Mesothelial cell of epicardium (in vitro differentiated cells): ENCODE data around the gene AGBL5. TPM values are rescaled to one million over a fixed set of nuclear protein-coding genes. Genes with fewer than 3 reads are reported as not detected.

Experiments used
- DNase-seq, 2 experiments: peaks; one replicate each; pipeline ENCODE4 v3.0.0; 2021; ENCODE audit warnings: low spot score in 2 of 2; ENCODE audit not compliant: unreplicated experiment in 2 of 2
- H3K27ac Mint-ChIP-seq: 2 replicates; pipeline ENCODE4 v1.8.0; 2021; ENCODE audit warnings: mixed read lengths
- H3K27me3 Mint-ChIP-seq: 2 replicates; pipeline ENCODE4 v1.8.0; 2021; ENCODE audit warnings: low read depth, mixed read lengths
- H3K36me3 Mint-ChIP-seq: 2 replicates; pipeline ENCODE4 v1.8.0; 2021; ENCODE audit warnings: mixed read lengths
- H3K4me1 Mint-ChIP-seq: 2 replicates; pipeline ENCODE4 v1.8.0; 2021; ENCODE audit warnings: mixed read lengths
- H3K4me3 Mint-ChIP-seq: 2 replicates; pipeline ENCODE4 v1.8.0; 2021; ENCODE audit warnings: mild to moderate bottlenecking, moderate library complexity, mixed read lengths
- H3K9me3 Mint-ChIP-seq: 2 replicates; pipeline ENCODE4 v1.8.0; 2021; ENCODE audit warnings: mixed read lengths
- total RNA-seq: library from RNA; stranded (reverse); gene quantifications from 3 replicates; pipeline ENCODE4 v1.2.1, GENCODE V29; 2021
- TF ChIP-seq, protein P1 (sequence below): fragments of 200-600 bp; sonication (generic); IDR thresholded peaks from one replicate; pipeline ENCODE4 v1.5.0; 2021; ENCODE audit warnings: antibody characterized with exemption; ENCODE audit not compliant: unreplicated experiment

AGBL5 gene
- total RNA-seq, 1 donor from 2014 or later: 45.0 TPM

DNA sequence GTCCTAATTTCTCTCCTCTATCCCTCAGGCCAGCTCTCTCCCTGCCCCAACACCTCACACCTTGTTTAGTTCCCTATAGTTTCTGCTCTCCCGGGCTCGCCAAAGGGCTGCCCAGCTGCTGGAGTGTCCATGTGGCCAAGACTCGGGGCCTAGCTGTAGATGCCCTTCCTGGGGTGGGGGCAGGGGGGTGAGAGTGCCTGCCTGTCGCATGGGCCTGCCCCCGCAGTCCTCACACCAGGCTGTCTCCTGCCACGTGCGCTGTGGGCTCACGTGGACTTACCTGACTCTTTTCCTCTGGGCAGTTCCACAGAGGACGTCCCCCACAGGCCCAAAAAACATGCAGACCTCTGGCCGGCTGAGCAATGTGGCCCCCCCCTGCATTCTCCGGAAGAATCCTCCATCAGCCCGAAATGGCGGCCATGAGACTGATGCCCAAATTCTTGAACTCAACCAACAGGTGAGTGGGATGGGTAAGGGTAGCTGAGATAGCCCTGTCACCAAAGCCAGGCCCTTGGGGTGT lies 26.1 kb upstream of the AGBL5 start:
- Mint-ChIP-seq H3K27me3 (no peaks in the 10 kb centered on the region), H3K27ac (no peak overlapping the region), H3K36me3 (peaks cover 5% of the 10 kb centered on the region), H3K4me3 (no peak overlapping the region), H3K9me3 (no peaks in the 10 kb centered on the region), H3K4me1 (peaks cover 11% of the 10 kb centered on the region)
- no peak for DNase-seq
- TF ChIP-seq, protein P1, sequence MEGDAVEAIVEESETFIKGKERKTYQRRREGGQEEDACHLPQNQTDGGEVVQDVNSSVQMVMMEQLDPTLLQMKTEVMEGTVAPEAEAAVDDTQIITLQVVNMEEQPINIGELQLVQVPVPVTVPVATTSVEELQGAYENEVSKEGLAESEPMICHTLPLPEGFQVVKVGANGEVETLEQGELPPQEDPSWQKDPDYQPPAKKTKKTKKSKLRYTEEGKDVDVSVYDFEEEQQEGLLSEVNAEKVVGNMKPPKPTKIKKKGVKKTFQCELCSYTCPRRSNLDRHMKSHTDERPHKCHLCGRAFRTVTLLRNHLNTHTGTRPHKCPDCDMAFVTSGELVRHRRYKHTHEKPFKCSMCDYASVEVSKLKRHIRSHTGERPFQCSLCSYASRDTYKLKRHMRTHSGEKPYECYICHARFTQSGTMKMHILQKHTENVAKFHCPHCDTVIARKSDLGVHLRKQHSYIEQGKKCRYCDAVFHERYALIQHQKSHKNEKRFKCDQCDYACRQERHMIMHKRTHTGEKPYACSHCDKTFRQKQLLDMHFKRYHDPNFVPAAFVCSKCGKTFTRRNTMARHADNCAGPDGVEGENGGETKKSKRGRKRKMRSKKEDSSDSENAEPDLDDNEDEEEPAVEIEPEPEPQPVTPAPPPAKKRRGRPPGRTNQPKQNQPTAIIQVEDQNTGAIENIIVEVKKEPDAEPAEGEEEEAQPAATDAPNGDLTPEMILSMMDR: no peak

DNA sequence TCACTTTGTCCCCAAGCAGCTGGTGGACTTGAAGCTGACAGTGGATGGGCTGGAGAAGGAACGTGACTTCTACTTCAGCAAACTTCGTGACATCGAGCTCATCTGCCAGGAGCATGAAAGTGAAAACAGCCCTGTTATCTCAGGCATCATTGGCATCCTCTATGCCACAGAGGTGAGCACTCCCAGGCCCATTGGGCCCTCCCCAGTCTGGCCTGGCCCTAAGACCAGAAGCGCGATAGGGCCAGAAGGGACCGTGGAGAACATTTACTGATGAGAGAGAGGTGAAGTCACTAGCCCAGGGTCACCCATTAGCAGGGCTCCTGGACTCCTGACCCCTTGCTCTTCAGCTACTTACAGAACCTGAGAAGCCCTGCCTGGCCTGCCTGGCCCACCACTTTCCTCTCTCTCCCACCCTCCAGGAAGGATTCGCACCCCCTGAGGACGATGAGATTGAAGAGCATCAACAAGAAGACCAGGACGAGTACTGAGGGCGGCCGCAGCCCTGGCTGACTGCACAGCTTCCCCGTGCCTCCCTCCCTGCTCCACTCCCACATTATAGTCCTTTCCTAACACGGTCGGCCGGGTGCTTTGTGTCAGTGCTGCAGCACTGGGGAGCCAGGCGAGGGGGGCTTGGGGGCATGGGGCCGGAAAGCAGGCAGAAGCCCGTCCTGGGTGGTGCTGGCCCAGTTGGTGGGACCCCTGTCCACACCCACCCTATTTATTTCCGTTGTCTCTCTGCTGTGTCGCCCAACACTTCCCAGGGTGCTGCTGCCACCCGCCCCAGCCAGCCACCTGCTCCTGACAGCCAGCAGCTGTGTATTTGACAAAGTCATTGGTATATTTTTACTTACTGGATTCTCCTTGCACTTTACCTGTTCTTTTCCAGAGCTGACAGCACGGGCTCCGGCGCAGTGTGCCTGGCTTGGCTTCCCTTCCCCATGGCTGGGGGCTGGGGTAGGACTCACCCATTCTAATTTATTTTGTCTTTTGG lies 25.3 kb upstream of the AGBL5 start:
- no peak for DNase-seq
- Mint-ChIP-seq H3K27me3 (no peaks in the 10 kb centered on the region), H3K36me3 (peaks cover 5% of the 10 kb centered on the region), H3K27ac (no peak overlapping the region), H3K4me1 (peaks cover 7% of the 10 kb centered on the region), H3K9me3 (no peaks in the 10 kb centered on the region), H3K4me3 (no peak overlapping the region)
- TF ChIP-seq, protein P1: no peak

DNA sequence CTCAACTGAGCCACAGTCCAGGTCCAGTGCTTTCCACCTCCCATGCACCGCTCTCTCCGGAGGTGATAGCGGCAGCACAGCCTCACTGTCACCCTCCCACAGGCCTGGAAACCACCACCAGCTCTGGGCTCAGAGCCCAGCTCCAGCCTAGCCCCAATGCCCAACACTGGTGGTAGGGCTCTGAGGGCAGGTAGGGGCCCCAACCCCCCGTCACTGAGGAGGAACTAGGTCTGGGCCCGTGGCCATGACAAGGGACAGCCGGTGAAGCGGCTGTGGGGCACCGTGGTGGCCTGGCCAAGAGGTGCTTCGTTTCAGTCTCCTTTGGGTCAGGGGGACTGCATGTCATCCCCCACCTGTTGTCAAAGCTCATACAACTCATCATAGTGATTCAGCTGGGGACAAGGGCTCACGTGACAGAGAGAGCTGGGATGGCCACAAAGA lies 24.2 kb upstream of the AGBL5 start:
- Mint-ChIP-seq H3K4me3 (no peak overlapping the region), H3K4me1 (peaks cover 9% of the 10 kb centered on the region), H3K27me3 (no peaks in the 10 kb centered on the region), H3K36me3 (peaks cover 5% of the 10 kb centered on the region), H3K27ac (no peak overlapping the region), H3K9me3 (no peaks in the 10 kb centered on the region)
- TF ChIP-seq, protein P1: no peak
- no peak for DNase-seq

DNA sequence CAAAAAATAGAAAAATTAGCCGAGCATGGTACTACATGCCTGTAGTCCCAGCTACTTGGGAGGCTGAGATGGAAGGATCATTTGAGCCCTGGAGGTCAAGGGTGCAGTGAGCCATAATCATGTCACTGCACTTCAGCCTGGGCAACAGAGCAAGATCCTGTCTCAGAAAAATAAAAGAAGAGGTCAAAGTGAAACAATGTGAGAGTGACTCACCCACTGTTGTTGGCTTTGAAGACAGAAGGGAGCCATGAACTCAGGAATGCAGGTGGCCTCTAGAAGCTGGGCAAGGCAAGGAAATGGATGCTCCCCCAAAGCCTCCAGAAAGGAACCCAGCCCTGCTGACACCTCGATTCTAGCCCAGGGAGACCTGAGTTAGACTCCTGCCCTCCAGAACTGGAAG lies 22.4 kb upstream of the AGBL5 start:
- H3K27ac Mint-ChIP-seq: no peak overlapping the region
- DNase-seq: no peak
- H3K36me3 Mint-ChIP-seq: peaks cover 5% of the 10 kb centered on the region
- no peaks in the 10 kb centered on the region for H3K9me3 Mint-ChIP-seq
- H3K27me3 Mint-ChIP-seq: no peaks in the 10 kb centered on the region
- H3K4me3 Mint-ChIP-seq: no peak overlapping the region
- TF ChIP-seq, protein P1: no peak
- peaks cover 21% of the 10 kb centered on the region for H3K4me1 Mint-ChIP-seq

DNA sequence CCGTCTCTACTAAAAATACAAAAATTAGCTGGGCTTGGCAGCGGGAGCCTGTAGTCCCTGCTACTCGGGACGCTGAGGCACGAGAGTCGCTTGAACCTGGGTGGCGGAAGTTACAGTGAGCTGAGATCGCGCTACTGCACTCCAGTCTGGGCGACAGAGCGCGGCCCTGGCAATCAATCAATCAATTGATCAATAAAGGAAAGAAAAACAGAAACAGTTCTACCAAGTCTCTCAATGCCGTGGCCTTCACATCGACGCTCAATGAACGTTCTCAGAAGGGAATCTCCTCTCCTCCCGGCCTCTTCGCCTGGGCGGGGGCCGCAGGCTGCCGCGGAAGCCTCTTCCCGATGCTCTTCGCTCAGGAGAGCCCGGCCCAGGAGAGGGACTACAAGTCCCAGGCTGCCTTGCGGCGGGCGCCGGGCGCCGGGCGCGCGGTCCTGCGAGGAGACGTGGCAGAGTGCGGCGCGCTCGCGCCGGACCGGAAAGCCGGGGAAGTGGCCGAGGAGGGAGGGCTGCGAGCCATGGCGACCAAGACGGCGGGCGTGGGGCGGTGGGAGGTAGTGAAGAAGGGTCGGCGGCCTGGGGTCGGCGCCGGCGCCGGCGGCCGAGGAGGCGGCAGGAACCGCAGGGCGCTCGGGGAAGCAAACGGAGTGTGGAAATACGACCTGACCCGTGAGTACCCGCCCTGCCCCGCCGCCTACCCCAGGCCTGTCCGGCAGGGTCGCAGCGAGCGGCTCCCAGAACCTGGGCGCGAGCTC lies 18.8 kb upstream of the AGBL5 start, which contains the start of gene TMEM214:
Gene TMEM214 (plus strand): TSS at position 471 of the 758 bp plus-strand sequence. CDS start 51 bp downstream, at position 522.
- Mint-ChIP-seq H3K9me3 (no peaks in the 10 kb centered on the region), H3K27ac (peak within 1 kb of the TSS; percentile 79), H3K36me3 (peaks cover 10% of the 10 kb centered on the region), H3K4me1 (peaks cover 27% of the 10 kb centered on the region), H3K4me3 (peak within 1 kb of the TSS; percentile 95), H3K27me3 (no peaks in the 10 kb centered on the region)
- TF ChIP-seq, protein P1: no peak
- DNase-seq: peak; percentile 72 to 83
